Activated T-helper 1 cell treated with anti-CD3 and anti-CD28 coated beads, Interleukin-12 subunit alpha, Interleukin-12 subunit beta, Interleukin-2, Interleukin-4 antibody, amounts not matched to agents 30 ng/mL and 10 ng/mL and 1 ng/mL, durations not matched to agents 14 hours and 24 hours and 36 hours (primary cell): ENCODE measurements around the gene CUL3. TPM values are rescaled to one million over a fixed set of nuclear protein-coding genes. Genes with fewer than 3 reads are reported as not detected.
"Not testable (repeated sequence)": the region's sequence is repeated elsewhere in the genome, so short reads cannot be mapped to it uniquely, and the experiment has no call there.

Experiments
- DNase-seq: peaks from one replicate; pipeline ENCODE4 v3.0.0; 2021; ENCODE audit warnings: low spot score
- H3K27ac Mint-ChIP-seq: one replicate; pipeline ENCODE4 v1.8.0; 2021; ENCODE audit warnings: mild to moderate bottlenecking, mixed read lengths
- H3K27me3 Mint-ChIP-seq: one replicate; pipeline ENCODE4 v1.8.0; 2022; ENCODE audit warnings: mild to moderate bottlenecking, moderate library complexity, mixed read lengths; ENCODE audit not compliant: insufficient read depth
- H3K36me3 Mint-ChIP-seq: one replicate; pipeline ENCODE4 v1.8.0; 2021; ENCODE audit warnings: low read depth, mixed read lengths
- H3K4me1 Mint-ChIP-seq: one replicate; pipeline ENCODE4 v1.8.0; 2021; ENCODE audit warnings: low read depth, mixed read lengths
- H3K4me3 Mint-ChIP-seq: one replicate; pipeline ENCODE4 v1.8.0; 2021; ENCODE audit warnings: mild to moderate bottlenecking, moderate library complexity, mixed read lengths
- H3K9me3 Mint-ChIP-seq: one replicate; pipeline ENCODE4 v1.8.0; 2021; ENCODE audit warnings: mixed read lengths
- intact Hi-C: fragments of 100-400 bp; cut with micrococcal nuclease; formaldehyde crosslinking; loops from one replicate; pipeline ENCODE4 v1.15.1; 2024
- total RNA-seq: library from RNA; stranded (reverse); gene quantifications from 2 replicates; pipeline ENCODE4 v1.2.3, GENCODE V29; 2022

The CUL3 gene
- total RNA-seq, 1 donor from 2014 or later = 97.1 TPM

GRCh38 chr2:224523626-224524577 lies 61.3 kb downstream of the CUL3 start:
- Mint-ChIP-seq H3K27ac (peak overlapping the region; percentile 79), H3K27me3 (no peaks in the 10 kb centered on the region), H3K4me1 (peaks cover 73% of the 10 kb centered on the region), H3K36me3 (peaks cover 8% of the 10 kb centered on the region), H3K4me3 (peak overlapping the region; percentile 38), H3K9me3 (no peaks in the 10 kb centered on the region)
- intact Hi-C loops = loop anchor here (1.0 to 10.0 kb wide), 7 partner anchors 13 to 569 kb away; partner anchors contain the start of genes CUL3 and MRPL44
- no peak for DNase-seq

GRCh38 chr2:224522483-224522882 lies 62.7 kb downstream of the CUL3 start:
- not testable (repeated sequence) for H3K27ac Mint-ChIP-seq, H3K27me3 Mint-ChIP-seq, H3K9me3 Mint-ChIP-seq, H3K4me3 Mint-ChIP-seq, DNase-seq, H3K36me3 Mint-ChIP-seq
- intact Hi-C loops = loop anchor here (5.0 to 10.0 kb wide), 4 partner anchors 40 to 568 kb away; partner anchors contain the start of gene MRPL44
- H3K4me1 Mint-ChIP-seq = peaks cover 69% of the 10 kb centered on the region

- H3K4me3 Mint-ChIP-seq = no peak overlapping the region
- H3K27ac Mint-ChIP-seq = peak overlapping the region; percentile 68
- peak; percentile 16 for DNase-seq
- intact Hi-C loops = loop anchor here (2.0 to 10.0 kb wide), 5 partner anchors 19 to 565 kb away; partner anchors contain the start of gene MRPL44
- H3K4me1 Mint-ChIP-seq = peaks cover 48% of the 10 kb centered on the region
- peaks cover 5% of the 10 kb centered on the region for H3K36me3 Mint-ChIP-seq
- no peaks in the 10 kb centered on the region for H3K9me3 Mint-ChIP-seq
- no peaks in the 10 kb centered on the region for H3K27me3 Mint-ChIP-seq
Measured at GRCh38 chr2:224520064-224520463, 65.1 kb downstream of the CUL3 start.

- DNase-seq = no peak
- H3K4me3 Mint-ChIP-seq = no peak overlapping the region
- no peak overlapping the region for H3K27ac Mint-ChIP-seq
- H3K9me3 Mint-ChIP-seq = no peaks in the 10 kb centered on the region
- H3K4me1 Mint-ChIP-seq = peaks cover 37% of the 10 kb centered on the region
- intact Hi-C loops = no loop called here
- H3K36me3 Mint-ChIP-seq = peaks cover 8% of the 10 kb centered on the region
- no peaks in the 10 kb centered on the region for H3K27me3 Mint-ChIP-seq
Measured at GRCh38 chr2:224518806-224519580, 66.2 kb downstream of the CUL3 start.

GRCh38 chr2:224517963-224518362 lies 67.2 kb downstream of the CUL3 start:
- intact Hi-C loops = no loop called here
- peaks cover 27% of the 10 kb centered on the region for H3K4me1 Mint-ChIP-seq
- no peak for DNase-seq
- peaks cover 12% of the 10 kb centered on the region for H3K36me3 Mint-ChIP-seq
- no peak overlapping the region for H3K27ac Mint-ChIP-seq
- no peaks in the 10 kb centered on the region for H3K27me3 Mint-ChIP-seq
- no peak overlapping the region for H3K4me3 Mint-ChIP-seq
- H3K9me3 Mint-ChIP-seq = no peaks in the 10 kb centered on the region

- intact Hi-C loops, H3K27ac Mint-ChIP-seq: not testable (repeated sequence)
- peaks cover 25% of the 10 kb centered on the region for H3K4me1 Mint-ChIP-seq
Measured at GRCh38 chr2:224516393-224516792, 68.8 kb downstream of the CUL3 start.

GRCh38 chr2:224513991-224514390 lies 71.2 kb downstream of the CUL3 start:
- no peaks in the 10 kb centered on the region for H3K27me3 Mint-ChIP-seq
- H3K9me3 Mint-ChIP-seq = no peaks in the 10 kb centered on the region
- no peak overlapping the region for H3K27ac Mint-ChIP-seq
- intact Hi-C loops = no loop called here
- H3K4me1 Mint-ChIP-seq = peaks cover 20% of the 10 kb centered on the region
- H3K36me3 Mint-ChIP-seq = peaks cover 17% of the 10 kb centered on the region
- DNase-seq = no peak
- no peak overlapping the region for H3K4me3 Mint-ChIP-seq

More at GRCh38 chr2:224516393-224516792, 68.8 kb downstream of the CUL3 start:
- not testable (repeated sequence) for DNase-seq, H3K27me3 Mint-ChIP-seq, H3K9me3 Mint-ChIP-seq, H3K4me3 Mint-ChIP-seq
- H3K36me3 Mint-ChIP-seq = peaks cover 12% of the 10 kb centered on the region

- no peak for DNase-seq
- no peaks in the 10 kb centered on the region for H3K27me3 Mint-ChIP-seq
- peaks cover 10% of the 10 kb centered on the region for H3K4me1 Mint-ChIP-seq
- intact Hi-C loops = no loop called here
- H3K36me3 Mint-ChIP-seq = peaks cover 32% of the 10 kb centered on the region
- no peak overlapping the region for H3K4me3 Mint-ChIP-seq
- H3K9me3 Mint-ChIP-seq = no peaks in the 10 kb centered on the region
- no peak overlapping the region for H3K27ac Mint-ChIP-seq
Measured at GRCh38 chr2:224507789-224508188, 77.4 kb downstream of the CUL3 start.

GRCh38 chr2:224506494-224506893 lies 78.7 kb downstream of the CUL3 start:
- Mint-ChIP-seq H3K4me1 (peaks cover 10% of the 10 kb centered on the region), H3K4me3 (no peak overlapping the region), H3K36me3 (peaks cover 40% of the 10 kb centered on the region), H3K27me3 (no peaks in the 10 kb centered on the region), H3K27ac (no peak overlapping the region), H3K9me3 (no peaks in the 10 kb centered on the region)
- DNase-seq = no peak
- intact Hi-C loops = no loop called here

- Mint-ChIP-seq H3K4me3 (no peak overlapping the region), H3K27me3 (no peaks in the 10 kb centered on the region), H3K27ac (no peak overlapping the region), H3K4me1 (no peaks in the 10 kb centered on the region), H3K9me3 (no peaks in the 10 kb centered on the region), H3K36me3 (peaks cover 44% of the 10 kb centered on the region)
- intact Hi-C loops = loop anchor here (10.0 kb wide), 1 partner anchor 266 kb away; no protein-coding TSS in a partner anchor
- DNase-seq = no peak
Measured at GRCh38 chr2:224498991-224499390, 86.2 kb downstream of the CUL3 start.

GRCh38 chr2:224492531-224492930 lies 92.6 kb downstream of the CUL3 start:
- Mint-ChIP-seq H3K9me3 (peaks cover 8% of the 10 kb centered on the region), H3K4me3 (no peak overlapping the region), H3K27ac (no peak overlapping the region), H3K27me3 (no peaks in the 10 kb centered on the region), H3K36me3 (peaks cover 39% of the 10 kb centered on the region), H3K4me1 (peaks cover 17% of the 10 kb centered on the region)
- intact Hi-C loops = loop anchor here (10.0 kb wide), 1 partner anchor 272 kb away; no protein-coding TSS in a partner anchor
- no peak for DNase-seq

GRCh38 chr2:224487940-224488339 lies 97.2 kb downstream of the CUL3 start:
- H3K9me3 Mint-ChIP-seq, intact Hi-C loops, H3K27me3 Mint-ChIP-seq, H3K27ac Mint-ChIP-seq, H3K4me3 Mint-ChIP-seq, DNase-seq: not testable (repeated sequence)
- Mint-ChIP-seq H3K4me1 (peaks cover 33% of the 10 kb centered on the region), H3K36me3 (peaks cover 48% of the 10 kb centered on the region)
